ENCODE measurements around the gene TARP.

TARP gene

DNA sequence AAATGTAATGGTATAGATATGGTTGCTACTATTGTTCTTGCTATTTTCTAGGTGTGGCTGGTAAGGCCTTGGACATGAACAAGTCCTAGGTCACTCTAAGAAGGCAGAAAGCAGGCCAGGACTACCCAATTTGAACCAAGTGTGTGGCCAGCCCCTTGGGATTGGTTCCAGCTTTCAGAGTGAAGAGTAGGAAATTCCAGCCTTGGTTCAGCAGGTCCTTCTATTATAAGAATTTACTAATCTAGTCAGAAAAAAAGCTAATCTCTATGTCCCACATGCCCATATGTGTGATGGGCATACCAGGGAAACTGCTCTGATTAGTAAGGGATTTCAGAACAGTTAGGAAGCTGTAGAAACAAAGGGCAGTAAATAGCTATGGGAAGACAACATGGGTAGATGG is 7.8 kb upstream of the TARP start:
- no peak overlapping the region for H3K4me3 ChIP-seq (replicated peaks in 1 of 2; ENCODE audit: low read depth in 1 of 2, low read length in 2 of 2)
- DNase-seq (ENCODE audit: low read depth, low spot score) (no peak), ATAC-seq (no peak)
- no peaks in the 10 kb centered on the region for H3K9me3 ChIP-seq (ENCODE audit: control insufficient read depth in 1 of 2, insufficient read depth in 1 of 2, low read depth in 1 of 2, low read length in 2 of 2)
- intact Hi-C loops (cut with micrococcal nuclease), result no loop called here
- no TSS peak for BruUV-seq (replicated peaks)
- H3K4me1 ChIP-seq (ENCODE audit: control insufficient read depth in 1 of 2, insufficient read depth in 2 of 2, low read length in 2 of 2), result no peaks in the 10 kb centered on the region
- H3K27ac ChIP-seq (ENCODE audit: low read depth, low read length), result no peak overlapping the region
- no peaks in the 10 kb centered on the region for H3K36me3 ChIP-seq (ENCODE audit: control insufficient read depth in 1 of 2, insufficient read depth in 2 of 2, low read length in 2 of 2)
- TF ChIP-seq POLR2A (IDR thresholded peaks at IDR 0.05; ENCODE audit: borderline replicate concordance, extremely low read depth, insufficient read depth, insufficient read length) (no peak), ATF3 (IDR thresholded peaks at IDR 0.05) (no peak), ELF1 (IDR thresholded peaks at IDR 0.05; ENCODE audit: borderline replicate concordance, low read depth) (no peak), ZFX (IDR thresholded peaks at IDR 0.05) (no peak), TCF7L2 (IDR thresholded peaks at IDR 0.05; ENCODE audit: borderline replicate concordance, extremely low read depth, insufficient read depth, insufficient read length) (no peak), CTCF (IDR thresholded peaks at IDR 0.05 in 2 of 3, conservative IDR thresholded peaks at IDR 0.05 in 1 of 3; ENCODE audit: borderline replicate concordance in 1 of 3, insufficient read depth in 1 of 3, low read depth in 2 of 3, low read length in 2 of 3) (no peak), ZBTB33 (IDR thresholded peaks at IDR 0.05; ENCODE audit: extremely low read depth, insufficient replicate concordance, low read length) (no peak), SIN3A (IDR thresholded peaks at IDR 0.05; ENCODE audit: low read depth) (no peak), JUND (IDR thresholded peaks at IDR 0.05) (no peak), MAX (IDR thresholded peaks at IDR 0.05) (no peak), SRF (IDR thresholded peaks at IDR 0.05; ENCODE audit: low read depth) (no peak), POLR2AphosphoS5 (IDR thresholded peaks at IDR 0.05; ENCODE audit: low read depth, low read length) (no peak), ZNF274 (IDR thresholded peaks at IDR 0.05; ENCODE audit: low read depth, low read length) (no peak), RAD21 (IDR thresholded peaks at IDR 0.05; ENCODE audit: low read depth) (no peak), CEBPB (IDR thresholded peaks at IDR 0.05; ENCODE audit: low read depth) (no peak), EGR1 (IDR thresholded peaks at IDR 0.05; ENCODE audit: low read depth) (no peak)
- no peaks in the 10 kb centered on the region for H3K79me2 ChIP-seq (ENCODE audit: insufficient read depth, low read length)
- no peaks in the 10 kb centered on the region for H4K20me1 ChIP-seq (ENCODE audit: insufficient read depth)
- no peaks in the 10 kb centered on the region for H3K9me2 ChIP-seq (ENCODE audit: insufficient read depth)
- ChIA-PET CTCF (no interaction called here), RAD21 (ENCODE audit: low non-redundant PET in 1 of 2, low total read pairs in 2 of 2, uncharacterized antibody in 2 of 2, unreplicated experiment in 2 of 2) (no interaction called here), POLR2A (no interaction called here)
- no peak overlapping the region for H3K4me2 ChIP-seq (ENCODE audit: low read length)
- peaks cover 51% of the 10 kb centered on the region for H3K27me3 ChIP-seq (ENCODE audit: insufficient read depth, low read length)
- no peak overlapping the region for H3K9ac ChIP-seq (ENCODE audit: low read length)
- no peak overlapping the region for H2AFZ ChIP-seq (ENCODE audit: low read depth, low read length, poor library complexity, severe bottlenecking)
